ENCODE data around the gene TUBA4A.

DNA sequence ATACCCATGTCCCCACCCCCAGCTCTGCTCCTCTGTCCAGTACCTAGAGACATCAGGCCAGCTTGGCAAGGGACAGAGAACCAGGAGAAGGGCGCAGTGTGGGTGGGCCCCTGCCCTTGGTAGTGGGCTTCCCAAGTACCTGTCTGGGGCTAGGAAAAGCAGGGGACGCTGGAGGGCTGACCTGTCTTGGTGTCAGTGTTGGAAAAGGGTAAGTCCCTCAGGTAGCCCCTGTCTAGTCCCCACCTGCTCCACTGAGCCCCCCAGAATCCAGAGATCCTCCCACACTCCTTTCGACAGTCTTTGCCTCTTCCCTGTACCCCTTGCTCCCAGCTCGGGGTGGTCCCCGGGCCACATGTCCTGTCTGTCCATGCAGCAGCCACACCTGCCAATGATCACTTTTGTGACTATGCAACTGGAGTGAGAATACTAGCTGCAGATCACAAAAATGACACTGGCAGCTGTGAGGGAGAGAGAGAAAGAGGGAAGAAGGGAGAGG, 40.1 kb upstream of the TUBA4A start:
- no peak for TF ChIP-seq CTCF (IDR thresholded peaks at IDR 0.05)
- no peak for TF ChIP-seq POLR2AphosphoS5 (IDR thresholded peaks at IDR 0.05)
- TF ChIP-seq POLR2A (IDR thresholded peaks at IDR 0.05) = no peak

Data from gastroesophageal sphincter (tissue), 3 donors.